ENCODE measurements around the gene TPCN1. TPM values are rescaled to one million over a fixed set of nuclear protein-coding genes. Genes with fewer than 3 reads are reported as not detected.

The TPCN1 gene
- total RNA-seq, 1 donor from 2014 or later, result 39.5 TPM

DNA sequence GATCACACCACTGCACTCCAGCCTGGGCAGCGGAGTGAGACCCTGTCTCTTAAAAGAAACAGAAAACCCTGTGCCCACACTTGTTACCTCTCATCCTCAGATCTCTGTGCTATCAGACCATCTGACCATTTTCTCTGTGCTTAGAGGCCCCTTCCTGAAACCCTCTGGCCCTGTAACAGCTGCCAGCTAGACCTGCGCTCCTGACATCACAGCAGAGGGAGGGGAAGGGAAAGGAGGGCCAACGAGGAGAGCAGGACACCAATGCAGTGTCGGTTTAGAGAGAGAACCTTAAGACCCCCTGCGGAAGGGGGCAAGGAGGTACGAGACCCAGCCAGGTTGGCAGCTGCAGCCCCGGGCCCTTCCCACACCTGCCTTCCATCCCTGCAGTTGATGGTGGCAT is 71.3 kb downstream of the TPCN1 start:
- TF ChIP-seq POLR2AphosphoS5 (IDR thresholded peaks at IDR 0.05; ENCODE audit: insufficient read depth in 1 of 2, low read depth in 1 of 2) (no peak), POLR2A (IDR thresholded peaks at IDR 0.05) (no peak)
- TF ChIP-seq, protein P1, sequence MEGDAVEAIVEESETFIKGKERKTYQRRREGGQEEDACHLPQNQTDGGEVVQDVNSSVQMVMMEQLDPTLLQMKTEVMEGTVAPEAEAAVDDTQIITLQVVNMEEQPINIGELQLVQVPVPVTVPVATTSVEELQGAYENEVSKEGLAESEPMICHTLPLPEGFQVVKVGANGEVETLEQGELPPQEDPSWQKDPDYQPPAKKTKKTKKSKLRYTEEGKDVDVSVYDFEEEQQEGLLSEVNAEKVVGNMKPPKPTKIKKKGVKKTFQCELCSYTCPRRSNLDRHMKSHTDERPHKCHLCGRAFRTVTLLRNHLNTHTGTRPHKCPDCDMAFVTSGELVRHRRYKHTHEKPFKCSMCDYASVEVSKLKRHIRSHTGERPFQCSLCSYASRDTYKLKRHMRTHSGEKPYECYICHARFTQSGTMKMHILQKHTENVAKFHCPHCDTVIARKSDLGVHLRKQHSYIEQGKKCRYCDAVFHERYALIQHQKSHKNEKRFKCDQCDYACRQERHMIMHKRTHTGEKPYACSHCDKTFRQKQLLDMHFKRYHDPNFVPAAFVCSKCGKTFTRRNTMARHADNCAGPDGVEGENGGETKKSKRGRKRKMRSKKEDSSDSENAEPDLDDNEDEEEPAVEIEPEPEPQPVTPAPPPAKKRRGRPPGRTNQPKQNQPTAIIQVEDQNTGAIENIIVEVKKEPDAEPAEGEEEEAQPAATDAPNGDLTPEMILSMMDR (IDR thresholded peaks at IDR 0.05), result no peak
- H3K36me3 ChIP-seq, result peaks cover 4 to 87% of the 10 kb centered on the region in 2 donors

DNA sequence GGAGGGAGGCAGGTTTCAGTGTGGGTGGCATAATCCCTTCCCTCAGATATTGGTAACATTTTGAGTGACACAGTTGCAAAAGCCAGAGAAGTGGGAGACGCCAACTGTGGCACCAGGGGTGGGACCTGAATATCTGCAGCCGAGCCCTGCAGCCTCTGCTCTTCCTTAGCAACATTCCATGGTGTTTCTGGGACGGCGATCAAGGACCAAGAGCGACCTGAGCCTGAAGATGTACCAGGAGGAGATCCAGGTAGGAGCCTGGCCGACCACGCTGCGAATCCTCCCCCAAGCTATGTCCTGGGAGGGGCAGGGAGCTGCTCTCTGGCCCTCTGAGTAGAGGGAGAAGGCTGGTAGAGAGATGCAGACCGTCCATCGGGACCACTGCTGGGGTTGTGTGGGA is 71.8 kb downstream of the TPCN1 start:
- no peak for DNase-seq (ENCODE audit: extremely low spot score in 2 of 2)
- Histone ChIP-seq H3K27ac (no peak overlapping the region), H3K4me3 (no peak overlapping the region), H3K9me3 (no peaks in the 10 kb centered on the region), H3K27me3 (no peaks in the 10 kb centered on the region), H3K36me3 (peaks cover 4 to 81% of the 10 kb centered on the region in 2 donors), H3K4me1 (peaks cover 7% of the 10 kb centered on the region)
- TF ChIP-seq POLR2A (IDR thresholded peaks at IDR 0.05), result no peak
- no peak for TF ChIP-seq POLR2AphosphoS5 (IDR thresholded peaks at IDR 0.05; ENCODE audit: insufficient read depth in 1 of 2, low read depth in 1 of 2)
- TF ChIP-seq, protein P1 (IDR thresholded peaks at IDR 0.05), result no peak
- intact Hi-C loops (cut with DNase I), result loop anchor here (10.0 kb wide), 1 partner anchor 98 kb away; no protein-coding TSS in a partner anchor

More for the DNA sequence above, 71.3 kb downstream of the TPCN1 start:
- no peaks in the 10 kb centered on the region for H3K27me3 ChIP-seq
- peaks cover 3% of the 10 kb centered on the region for H3K4me1 ChIP-seq
- H3K9me3 ChIP-seq, result no peaks in the 10 kb centered on the region
- intact Hi-C loops (cut with DNase I), result loop anchor here (10.0 kb wide), 1 partner anchor 98 kb away; no protein-coding TSS in a partner anchor
- no peak for DNase-seq (ENCODE audit: extremely low spot score in 2 of 2)
- no peak overlapping the region for H3K27ac ChIP-seq
- no peak overlapping the region for H3K4me3 ChIP-seq

GRCh38 chr12:113295886-113296556 is 74.8 kb downstream of the TPCN1 start:
- Histone ChIP-seq H3K4me3 (no peak overlapping the region), H3K27me3 (no peaks in the 10 kb centered on the region), H3K27ac (no peak overlapping the region), H3K4me1 (peaks cover 30% of the 10 kb centered on the region), H3K36me3 (peaks cover 4 to 55% of the 10 kb centered on the region in 2 donors), H3K9me3 (no peaks in the 10 kb centered on the region)
- no peak for TF ChIP-seq POLR2A (IDR thresholded peaks at IDR 0.05)
- TF ChIP-seq POLR2AphosphoS5 (IDR thresholded peaks at IDR 0.05; ENCODE audit: insufficient read depth in 1 of 2, low read depth in 1 of 2), result no peak
- TF ChIP-seq, protein P1 (IDR thresholded peaks at IDR 0.05), result no peak
- intact Hi-C loops (cut with DNase I), result loop anchor here (10.0 kb wide), 1 partner anchor 101 kb away; no protein-coding TSS in a partner anchor
- DNase-seq (ENCODE audit: extremely low spot score in 2 of 2), result no peak

- Histone ChIP-seq H3K27ac (no peak overlapping the region), H3K4me1 (peaks cover 30% of the 10 kb centered on the region), H3K9me3 (no peaks in the 10 kb centered on the region), H3K4me3 (no peak overlapping the region), H3K36me3 (peaks cover 4 to 51% of the 10 kb centered on the region in 2 donors), H3K27me3 (no peaks in the 10 kb centered on the region)
- TF ChIP-seq POLR2AphosphoS5 (IDR thresholded peaks at IDR 0.05; ENCODE audit: insufficient read depth in 1 of 2, low read depth in 1 of 2) (no peak), POLR2A (IDR thresholded peaks at IDR 0.05) (no peak)
- TF ChIP-seq, protein P1 (IDR thresholded peaks at IDR 0.05), result no peak
- intact Hi-C loops (cut with DNase I), result loop anchor here (10.0 kb wide), 1 partner anchor 102 kb away; no protein-coding TSS in a partner anchor
- no peak for DNase-seq (ENCODE audit: extremely low spot score in 2 of 2)
Observed at GRCh38 chr12:113296557-113297213, 75.4 kb downstream of the TPCN1 start.
